HG02840 (cell line): Measurements from ENCODE around the gene MAP3K2.
A peak's percentile ranks its signal among the peaks of the same experiment; 100 is the strongest.
"Not testable (repeated sequence)": the region's sequence is repeated elsewhere in the genome, so short reads cannot be mapped to it uniquely, and the experiment has no call there.

Experiments used
- ATAC-seq: cut with Tn5 transposase; IDR thresholded peaks from one replicate; pipeline ENCODE4 v1.9.1; 2021; ENCODE audit warnings: mild to moderate bottlenecking, moderate library complexity, moderate number of reproducible peaks; ENCODE audit not compliant: unreplicated experiment, low FRiP score

Gene MAP3K2

DNA sequence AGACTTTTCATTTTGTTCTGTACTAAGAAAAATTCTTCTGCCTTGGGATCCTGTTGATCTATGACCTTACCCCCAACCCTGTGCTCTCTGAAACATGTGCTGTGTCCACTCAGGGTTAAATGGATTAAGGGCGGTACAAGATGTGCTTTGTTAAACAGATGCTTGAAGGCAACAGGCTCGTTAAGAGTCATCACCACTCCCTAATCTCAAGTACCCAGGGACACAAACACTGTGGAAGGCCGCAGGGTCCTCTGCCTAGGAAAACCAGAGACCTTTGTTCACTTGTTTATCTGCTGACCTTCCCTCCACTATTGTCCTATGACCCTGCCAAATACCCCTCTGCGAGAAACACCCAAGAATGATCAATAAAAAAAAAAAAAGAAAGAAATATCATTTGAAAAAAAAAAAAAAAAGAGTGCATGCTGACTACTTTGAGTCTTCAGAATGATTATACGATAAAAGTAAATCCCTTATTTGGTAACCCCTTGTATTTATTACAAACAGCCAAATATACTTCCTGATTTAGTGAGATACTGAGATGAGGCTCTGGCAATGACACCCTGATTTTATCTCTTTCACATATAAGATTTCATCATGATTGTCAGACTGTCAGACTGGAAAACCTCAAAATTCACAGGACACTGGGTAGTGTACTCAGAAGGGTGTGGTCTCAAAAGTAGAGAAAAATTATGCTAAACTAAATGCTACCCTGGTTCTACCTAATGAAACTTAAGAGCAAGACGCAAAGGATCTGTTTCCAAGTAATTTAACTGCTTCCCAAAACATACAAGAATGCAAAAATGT lies 33.7 kb downstream of the MAP3K2 start:
- ATAC-seq = not testable (repeated sequence)

DNA sequence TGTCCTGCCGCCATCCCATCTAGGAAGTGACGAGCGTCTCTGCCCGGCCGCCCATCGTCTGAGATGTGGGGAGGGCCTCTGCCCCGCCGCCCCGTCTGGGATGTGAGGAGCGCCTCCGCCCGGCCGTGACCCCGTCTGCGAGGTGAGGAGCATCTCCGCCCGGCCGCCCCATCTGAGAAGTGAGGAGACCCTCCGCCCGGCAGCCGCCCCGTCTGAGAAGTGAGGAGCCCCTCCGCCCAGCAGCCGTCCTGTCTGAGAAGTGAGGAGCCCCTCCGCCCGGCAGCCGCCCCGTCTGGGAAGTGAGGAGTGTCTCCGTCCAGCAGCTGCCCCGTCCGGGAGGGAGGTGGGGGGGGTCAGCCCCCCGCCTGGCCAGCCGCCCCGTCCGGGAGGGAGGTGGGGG lies 34.6 kb downstream of the MAP3K2 start:
- not testable (repeated sequence) for ATAC-seq

DNA sequence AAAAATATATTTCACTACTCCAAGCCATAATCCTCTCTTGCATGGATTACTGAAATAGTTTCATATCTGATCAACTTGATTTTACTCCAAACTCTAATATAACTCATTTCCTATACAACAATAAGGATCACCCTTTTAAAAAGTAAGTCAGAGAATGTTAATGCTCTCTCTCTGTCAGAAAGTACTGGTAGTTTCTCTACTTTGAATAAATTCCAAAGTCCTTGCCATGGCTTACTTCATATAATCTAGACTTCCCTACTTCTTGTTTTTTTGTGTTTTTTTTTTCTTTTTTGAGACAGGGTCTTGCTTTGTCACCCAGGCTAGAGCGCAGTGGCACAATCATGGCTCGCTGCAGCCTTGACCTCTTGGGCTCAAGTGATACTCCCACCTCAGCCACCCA lies 36.2 kb downstream of the MAP3K2 start:
- no peak for ATAC-seq

DNA sequence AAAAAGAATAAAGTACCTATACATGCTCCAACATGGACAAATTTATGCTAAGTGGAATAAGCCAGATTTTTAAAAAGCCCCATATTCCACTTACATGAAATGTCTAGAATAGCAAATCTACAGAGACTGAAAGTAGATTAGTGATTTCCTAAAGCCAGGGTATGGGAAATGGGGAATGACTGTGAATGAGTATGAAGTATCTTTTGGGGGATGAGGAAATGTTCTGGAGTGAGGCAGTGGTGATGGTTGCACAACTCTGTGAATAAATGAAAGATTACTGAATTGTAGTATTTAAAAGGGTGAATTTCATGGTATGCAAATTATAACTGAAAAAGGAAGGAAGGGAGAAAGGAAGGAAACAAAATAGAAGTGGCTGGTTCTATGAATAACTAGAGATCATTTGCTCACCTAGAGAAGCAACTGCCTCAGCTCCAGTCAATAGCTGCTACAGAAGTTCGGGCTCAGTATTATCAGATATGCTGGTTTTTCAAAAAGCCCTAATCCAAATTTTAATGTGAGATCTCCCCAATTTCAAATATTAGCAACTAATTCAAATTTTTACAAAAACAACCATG lies 39.3 kb downstream of the MAP3K2 start:
- ATAC-seq = no peak

DNA sequence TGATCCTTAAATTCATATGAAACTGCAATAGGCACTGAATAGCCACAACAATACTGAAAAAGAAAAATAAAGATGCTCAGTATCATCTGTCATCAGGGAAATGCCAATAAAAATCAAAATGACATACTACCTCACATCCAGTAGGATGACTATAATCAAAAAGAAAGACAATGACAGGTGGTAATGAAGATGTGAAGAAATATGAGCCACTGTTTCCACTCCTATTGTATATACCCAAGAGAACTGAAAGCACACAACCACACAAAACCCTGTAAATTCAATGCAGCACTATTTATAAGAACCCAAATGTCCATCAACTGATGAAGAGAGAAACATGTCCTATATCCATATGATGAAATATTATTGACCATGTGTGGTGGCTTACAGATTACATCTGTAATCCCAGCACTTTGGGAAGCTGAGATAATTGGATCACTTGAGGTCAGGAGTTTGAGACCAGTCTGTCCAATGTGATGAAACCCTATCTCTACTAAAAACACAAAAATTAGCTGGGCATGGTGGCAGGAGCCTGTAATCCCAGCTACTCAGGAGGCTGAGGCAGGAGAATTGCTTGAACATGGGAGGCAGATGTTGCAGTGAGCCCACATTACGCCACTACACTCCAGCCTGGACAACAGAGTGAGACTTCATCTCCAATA lies 39.9 kb downstream of the MAP3K2 start:
- ATAC-seq = no peak

DNA sequence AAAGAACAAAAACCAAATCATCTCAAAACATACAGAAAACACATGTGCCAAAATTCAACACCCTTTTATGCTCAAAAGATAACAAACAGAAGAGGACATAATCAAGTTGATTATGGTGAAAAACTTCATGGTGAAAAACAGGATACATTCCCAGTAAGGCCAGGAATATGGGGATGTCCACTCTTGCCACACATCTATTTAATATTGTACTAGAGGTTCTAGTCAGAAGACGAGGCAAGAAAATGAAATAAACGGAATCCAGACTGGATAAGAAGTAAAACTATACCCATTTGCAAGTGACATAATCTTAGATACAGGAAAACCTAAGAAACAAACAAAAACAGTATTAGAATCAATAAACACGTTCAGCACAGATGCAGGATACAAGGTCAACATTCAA lies 40.8 kb downstream of the MAP3K2 start:
- ATAC-seq = no peak

DNA sequence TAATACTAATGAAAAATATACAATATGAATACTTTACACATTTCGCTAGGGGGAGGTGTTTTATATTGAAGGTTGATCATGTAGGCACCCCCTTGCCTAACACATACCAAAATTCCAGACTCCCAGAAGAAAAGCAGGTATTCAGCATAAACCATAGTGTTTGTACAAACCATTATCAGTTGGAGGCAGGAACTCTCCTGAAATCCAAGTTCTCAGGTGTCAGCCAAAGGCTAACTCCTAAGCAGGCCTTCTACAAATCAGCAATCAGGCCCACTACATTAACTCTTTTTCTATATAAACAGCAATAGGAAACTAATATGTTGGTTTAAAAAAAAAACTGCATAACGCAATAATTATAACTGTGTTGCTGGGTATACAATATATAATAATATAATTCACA lies 44.5 kb downstream of the MAP3K2 start:
- ATAC-seq = no peak

DNA sequence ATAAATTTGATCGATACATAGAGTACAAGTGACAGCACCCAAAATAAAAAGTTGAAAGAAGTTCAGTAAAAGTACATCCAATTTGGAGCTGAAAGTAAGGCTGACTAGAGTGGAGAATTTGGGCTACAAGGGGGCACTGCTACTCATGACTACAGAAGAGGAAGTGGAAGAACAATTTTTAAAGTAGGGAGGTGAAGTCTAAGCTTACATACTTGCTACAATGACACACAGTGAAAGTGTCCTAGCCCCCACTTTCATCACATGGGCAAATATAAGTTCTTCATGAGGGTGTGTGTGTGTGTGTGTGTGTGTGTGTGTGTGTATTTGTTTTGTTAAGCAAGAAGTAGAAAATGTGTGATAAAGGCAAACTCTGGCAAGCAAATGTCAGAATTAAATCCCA lies 45.7 kb downstream of the MAP3K2 start:
- ATAC-seq = no peak

DNA sequence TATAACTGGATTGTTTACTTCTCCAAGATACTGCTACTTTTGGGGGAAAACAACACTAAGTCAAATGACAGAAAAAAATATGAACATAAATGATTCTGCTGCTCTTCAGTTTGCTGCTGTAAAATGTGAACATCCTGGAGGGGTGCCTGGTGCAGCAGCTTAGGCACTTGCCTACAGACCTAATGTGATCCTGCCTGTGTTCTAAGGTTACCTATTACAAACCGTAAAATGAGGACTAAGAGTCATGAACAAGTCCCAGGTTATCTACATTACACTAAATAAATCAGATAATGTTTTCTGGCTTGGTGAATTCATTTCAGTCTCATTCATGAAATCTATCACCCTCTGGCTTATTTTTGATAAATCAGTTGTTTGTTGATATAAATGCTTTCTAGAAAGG lies 55.4 kb downstream of the MAP3K2 start:
- no peak for ATAC-seq

DNA sequence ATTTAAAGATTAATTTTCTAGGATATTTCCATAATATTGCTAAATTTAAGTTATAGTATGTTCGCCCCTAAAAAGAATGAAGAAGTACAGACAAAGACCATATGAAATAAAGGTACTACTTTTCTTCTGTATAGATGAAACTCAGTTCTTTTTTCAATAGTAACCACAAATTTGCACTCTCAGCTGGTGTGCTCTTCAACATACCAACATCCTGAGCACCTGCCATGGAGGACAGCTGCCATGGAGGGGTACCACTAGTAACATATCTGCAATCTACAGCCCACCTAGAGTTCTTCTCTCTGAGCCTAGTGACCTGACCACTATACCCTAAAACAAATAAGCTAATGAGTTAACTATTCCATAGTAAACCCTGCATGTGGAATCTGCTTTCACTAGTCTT lies 57.0 kb downstream of the MAP3K2 start:
- ATAC-seq = peak; percentile 72

DNA sequence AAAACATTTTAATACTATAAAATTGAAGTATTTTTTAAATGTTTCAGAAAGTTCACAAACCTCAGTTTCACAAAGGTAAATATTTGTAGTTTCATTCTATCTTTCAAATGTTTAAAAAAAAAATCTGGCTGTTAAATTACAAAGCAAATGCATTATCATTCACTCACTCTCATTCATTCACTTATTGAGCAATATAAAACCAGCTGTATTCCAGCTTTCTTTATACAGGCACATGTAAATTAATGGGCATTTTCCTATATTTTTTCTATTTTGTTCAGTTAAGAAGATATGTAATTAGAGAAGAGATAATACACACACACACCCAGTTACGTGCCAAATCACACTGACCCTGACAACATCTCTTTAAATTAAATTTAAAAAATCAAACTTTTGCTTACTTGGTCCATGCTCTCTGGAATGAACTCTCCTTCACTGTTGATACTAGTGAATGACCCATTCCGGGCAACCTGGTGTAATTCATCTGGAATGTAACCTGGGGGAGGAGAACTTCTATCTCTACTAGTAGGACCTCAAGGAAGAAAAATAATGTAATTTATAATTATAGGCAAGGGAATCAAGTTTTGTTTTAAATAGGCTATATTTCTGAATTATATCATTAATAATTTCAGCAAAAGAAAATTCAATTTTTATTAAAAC lies 61.4 kb downstream of the MAP3K2 start:
- ATAC-seq = no peak

DNA sequence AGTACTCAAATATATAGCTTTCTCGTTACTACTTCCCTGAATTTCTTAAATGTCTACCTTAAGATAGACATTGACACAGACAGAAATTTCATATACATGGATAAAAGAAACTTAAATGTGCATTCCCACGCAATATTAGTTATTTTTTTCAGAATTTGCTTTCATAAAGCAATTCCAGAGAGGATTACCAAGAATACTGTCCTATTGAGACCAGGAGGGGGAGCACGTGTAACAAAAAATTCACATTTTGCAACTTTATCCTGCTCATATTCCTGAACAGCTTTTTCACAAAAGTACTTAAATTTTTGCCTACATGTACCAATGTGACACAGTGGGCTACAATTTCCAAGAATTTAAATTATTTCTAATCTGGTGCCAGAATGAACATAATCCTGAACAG lies 63.1 kb downstream of the MAP3K2 start:
- ATAC-seq = no peak

DNA sequence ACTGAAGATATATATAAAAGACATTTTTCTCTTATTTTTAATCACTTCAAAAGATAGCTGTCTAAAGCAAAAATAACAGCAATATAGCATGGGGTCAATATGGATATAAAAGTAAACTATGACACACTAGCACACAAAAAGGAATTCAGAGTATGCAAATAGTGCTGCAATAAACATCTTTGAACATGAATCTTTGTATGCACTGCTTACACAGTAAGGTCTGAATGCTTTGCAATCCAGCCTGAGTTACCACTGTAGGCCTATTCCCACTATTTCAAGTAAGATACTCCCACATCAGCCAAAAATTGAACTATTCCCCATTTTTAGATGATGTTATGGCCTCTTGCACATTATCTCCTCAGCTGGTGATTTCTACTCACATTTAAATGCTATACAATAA lies 66.5 kb downstream of the MAP3K2 start:
- no peak for ATAC-seq

DNA sequence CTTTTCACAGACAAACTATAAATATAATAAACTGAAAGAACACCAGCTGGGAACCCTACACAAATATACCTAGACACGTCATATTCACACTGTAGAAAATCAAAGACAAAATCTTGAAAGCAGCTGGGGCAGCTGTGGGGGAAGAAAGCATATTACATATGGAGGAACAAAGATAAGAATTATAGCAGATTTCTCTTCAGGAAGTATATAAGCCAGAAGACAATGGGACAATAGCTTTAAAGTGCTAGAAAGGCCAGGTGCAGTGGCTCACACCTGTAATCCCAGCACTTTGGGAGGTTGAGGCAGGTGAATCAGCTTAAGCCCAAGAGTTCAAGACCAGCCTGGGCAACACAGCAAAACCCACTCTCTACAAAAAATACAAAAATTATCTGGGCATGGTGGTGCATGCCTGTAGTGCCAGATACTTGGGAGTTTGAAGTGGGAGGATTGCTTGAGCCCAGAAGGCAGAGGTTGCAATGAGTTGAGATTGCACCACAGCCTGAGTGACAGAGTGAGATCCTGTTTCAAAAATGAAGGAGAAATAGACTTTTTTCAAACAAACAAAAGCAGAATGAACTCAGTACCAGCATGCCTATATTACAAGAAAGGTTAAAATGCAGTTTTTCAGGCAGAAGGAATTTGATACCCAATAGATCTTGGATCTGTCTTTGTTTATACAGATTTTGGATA lies 67.0 kb downstream of the MAP3K2 start:
- no peak for ATAC-seq

DNA sequence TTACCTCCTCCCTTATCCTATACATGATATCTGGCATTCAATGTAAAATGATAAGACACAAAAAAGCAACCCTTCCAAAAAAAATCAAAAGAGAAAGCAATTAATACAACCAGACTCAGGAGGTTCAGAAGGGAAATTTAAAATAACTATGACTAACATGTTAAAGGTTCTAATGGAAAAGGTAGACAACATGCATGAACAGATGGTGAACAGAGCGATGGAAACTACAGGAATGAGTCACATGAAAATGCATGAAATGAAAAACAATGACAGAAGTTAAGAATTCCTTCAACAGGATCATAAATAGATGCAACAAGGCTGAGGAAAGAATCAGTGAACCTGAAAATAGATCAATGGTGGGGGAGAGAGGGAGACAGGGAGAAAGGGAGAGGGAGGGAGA lies 67.7 kb downstream of the MAP3K2 start:
- no peak for ATAC-seq

DNA sequence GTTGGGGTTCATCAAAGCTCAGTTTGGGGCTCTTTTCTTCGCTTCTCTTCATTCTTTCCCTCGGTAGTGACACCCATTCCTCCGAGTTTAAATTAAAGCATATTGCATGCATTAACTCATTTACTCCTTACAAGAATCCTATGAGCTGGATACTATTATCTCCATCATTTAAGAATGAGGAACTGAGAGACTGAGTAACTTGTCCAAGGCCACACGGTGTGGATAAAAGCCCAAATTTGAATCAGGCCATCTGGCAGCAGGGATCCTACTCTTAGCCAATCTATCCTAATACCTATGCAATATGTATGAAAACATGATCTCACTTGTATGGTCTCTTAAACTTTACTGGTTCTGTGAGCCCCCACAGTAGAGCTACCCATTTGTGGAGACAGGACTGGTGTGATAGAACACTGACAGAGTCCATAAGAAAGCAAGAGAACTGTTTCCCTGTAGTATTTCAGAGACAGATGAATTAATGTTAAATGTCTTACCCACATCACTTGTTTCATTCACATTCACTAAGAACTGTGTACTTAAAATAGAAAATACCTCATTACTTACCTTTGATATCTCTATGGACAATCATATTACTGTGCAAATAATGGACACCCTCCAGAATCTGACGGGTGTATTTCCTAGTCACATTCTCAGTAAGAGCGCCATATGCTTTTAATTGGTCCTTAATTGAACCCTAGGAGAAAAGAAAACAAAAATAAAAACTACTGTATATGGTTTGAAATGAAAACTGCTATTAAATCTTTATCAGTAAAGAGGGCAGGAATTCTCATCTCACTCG lies 73.4 kb downstream of the MAP3K2 start:
- ATAC-seq = no peak

DNA sequence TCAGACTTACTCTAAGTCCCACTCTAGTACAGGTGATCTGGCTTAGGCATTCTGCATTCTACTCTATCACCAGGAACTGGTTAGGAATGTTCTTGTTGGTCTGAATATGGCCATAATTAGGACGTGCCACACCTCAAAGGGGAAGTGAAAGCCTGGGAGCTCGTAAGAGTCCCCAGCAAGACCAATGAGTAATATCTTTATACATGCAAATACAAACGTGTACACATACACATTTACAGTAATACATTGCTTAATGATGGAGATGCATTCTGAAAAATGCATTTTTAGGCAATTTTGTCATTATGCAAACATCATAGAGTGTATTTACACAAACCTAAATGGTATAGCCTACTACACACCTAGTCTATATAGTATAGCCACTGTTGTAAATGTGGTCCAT lies 74.4 kb downstream of the MAP3K2 start:
- ATAC-seq = peak; percentile 93

DNA sequence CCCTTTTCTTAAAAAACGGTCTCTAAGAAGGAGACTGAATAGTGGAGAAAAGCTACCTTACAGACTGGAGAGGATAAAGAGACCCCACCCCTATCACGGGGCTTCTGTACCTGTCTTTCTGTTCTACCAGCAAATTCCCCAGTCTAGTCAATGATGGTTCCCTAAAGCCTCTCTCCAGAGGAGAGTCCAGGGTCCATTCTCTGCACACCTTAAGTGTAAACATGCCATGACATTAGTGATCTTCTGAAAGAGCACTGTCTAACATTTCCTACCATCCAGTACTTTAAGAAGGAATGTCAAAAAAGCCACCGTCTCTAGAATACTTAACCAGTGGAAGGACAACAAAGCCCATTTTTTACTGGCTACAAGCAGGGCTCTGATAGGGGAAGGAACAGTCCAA lies 76.8 kb downstream of the MAP3K2 start:
- no peak for ATAC-seq

DNA sequence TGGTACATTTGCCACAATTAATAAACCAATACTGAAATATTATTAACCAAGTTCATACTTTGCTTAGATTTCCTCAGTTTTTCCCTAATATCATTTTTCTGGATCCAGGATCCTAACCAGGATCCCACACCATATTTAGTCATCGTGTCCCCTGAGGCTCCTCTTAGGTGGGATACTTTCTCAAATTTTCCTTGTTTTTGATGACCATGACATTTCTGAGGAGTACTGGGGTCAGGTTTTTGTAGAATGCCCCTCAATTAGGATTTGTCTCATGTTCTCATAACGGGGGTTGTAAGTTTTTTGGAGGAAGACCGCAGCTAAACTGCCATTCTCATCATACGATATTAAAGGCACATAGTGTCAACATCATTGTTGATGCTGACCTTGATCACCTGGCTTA lies 78.3 kb downstream of the MAP3K2 start:
- no peak for ATAC-seq

DNA sequence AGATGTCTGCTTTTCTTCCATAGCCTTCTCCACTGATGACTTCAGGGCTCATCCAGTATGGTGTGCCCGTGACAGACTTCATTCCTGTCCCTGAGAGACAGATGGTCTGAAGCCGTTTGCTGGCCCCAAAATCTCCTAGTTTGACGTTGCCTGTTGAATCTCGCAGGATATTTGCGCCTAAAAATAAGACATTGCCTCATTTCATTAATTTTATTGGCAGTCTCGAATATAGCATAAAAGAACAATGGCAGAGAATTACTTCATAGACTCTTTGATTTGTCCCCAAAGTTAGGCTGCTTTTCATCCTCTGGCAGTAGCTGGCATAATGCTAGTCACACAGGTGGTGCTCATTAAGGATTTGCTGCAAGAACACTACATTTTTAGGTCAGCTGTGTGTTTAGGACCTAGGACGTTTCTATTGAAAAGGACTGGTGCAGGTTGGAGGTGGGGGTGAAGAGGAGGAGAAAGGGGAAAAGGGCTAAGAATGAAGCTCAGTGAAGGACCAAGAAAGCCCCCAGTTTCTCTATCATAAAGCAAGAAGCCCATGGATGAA lies 79.1 kb downstream of the MAP3K2 start:
- no peak for ATAC-seq
